Measurements from ENCODE around the gene CCDC107. TPM values are rescaled to one million over a fixed set of nuclear protein-coding genes. Genes with fewer than 3 reads are reported as not detected.

Gene CCDC107
- total and polyA plus RNA-seq, 8 donors: 9.2 to 25.6 (median 11.6) TPM

- DNase-seq: peak in 1 of 4 donors; percentile 19
- no peaks in the 10 kb centered on the region for H3K9me3 ChIP-seq
- no peak overlapping the region for H3K4me3 ChIP-seq
- ATAC-seq: no peak
- no peaks in the 10 kb centered on the region for H3K27me3 ChIP-seq
- no peak for TF ChIP-seq CTCF (IDR thresholded peaks at IDR 0.05)
- H3K36me3 ChIP-seq: peaks cover 0 to 78% of the 10 kb centered on the region in 2 donors
- intact Hi-C loops (cut with DNase I): no loop called here
- H3K27ac ChIP-seq: no peak overlapping the region
- peaks cover 4 to 7% of the 10 kb centered on the region in 2 donors for H3K4me1 ChIP-seq
These were observed 40.1 kb downstream of the CCDC107 start for GRCh38 chr9:35698231-35698630.

DNA sequence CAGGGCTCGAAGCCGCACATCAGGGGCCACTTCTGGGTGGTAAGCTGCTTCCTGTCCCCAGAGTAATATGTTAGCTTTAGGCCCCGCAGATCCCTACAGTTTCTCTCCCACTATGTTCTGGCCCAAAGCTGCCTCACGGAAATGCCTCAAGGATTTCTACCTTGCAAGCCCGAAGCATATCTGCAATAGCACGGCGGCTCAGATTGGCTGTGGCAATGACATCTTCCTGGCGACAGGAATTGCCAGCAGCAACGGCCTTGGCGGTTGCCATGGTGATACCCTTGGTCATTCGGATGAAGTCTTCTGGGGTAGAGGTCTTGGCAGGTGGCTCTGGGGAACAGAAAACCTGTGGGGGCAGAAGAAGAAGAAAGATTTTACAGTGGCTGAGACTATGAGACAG, 41.9 kb downstream of the CCDC107 start:
- no peak overlapping the region for H3K4me3 ChIP-seq
- no peaks in the 10 kb centered on the region for H3K9me3 ChIP-seq
- ATAC-seq (no peak), DNase-seq (no peak)
- peak overlapping the region in 1 of 2 donors; percentile 18 for H3K27ac ChIP-seq
- intact Hi-C loops (cut with DNase I): no loop called here
- H3K36me3 ChIP-seq: peaks cover 0 to 96% of the 10 kb centered on the region in 2 donors
- TF ChIP-seq CTCF (IDR thresholded peaks at IDR 0.05): no peak
- no peaks in the 10 kb centered on the region for H3K27me3 ChIP-seq
- peaks cover 2 to 7% of the 10 kb centered on the region in 2 donors for H3K4me1 ChIP-seq

DNA sequence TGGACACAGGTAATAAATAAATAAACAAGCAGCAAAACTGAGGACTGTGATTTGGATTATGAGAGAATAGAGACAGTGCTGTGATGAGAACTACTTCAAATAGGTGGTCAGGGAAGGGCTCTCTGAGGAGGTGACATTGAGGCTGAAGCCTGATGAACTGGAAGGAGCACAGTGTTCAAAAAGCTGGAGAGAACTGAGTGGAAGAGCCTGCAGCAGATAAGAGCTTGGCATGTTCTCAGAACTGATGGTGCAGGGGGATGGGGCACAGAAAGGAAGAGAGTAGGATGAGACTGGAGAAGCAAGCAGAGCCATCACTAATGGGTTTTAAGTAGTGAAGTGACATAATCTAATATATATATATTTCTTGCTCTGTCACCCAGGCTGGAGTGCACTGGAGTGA, 42.9 kb downstream of the CCDC107 start:
- Histone ChIP-seq H3K36me3 (peaks cover 0 to 100% of the 10 kb centered on the region in 2 donors), H3K27ac (no peak overlapping the region), H3K4me1 (peaks cover 0 to 7% of the 10 kb centered on the region in 2 donors), H3K27me3 (no peaks in the 10 kb centered on the region), H3K4me3 (no peak overlapping the region), H3K9me3 (no peaks in the 10 kb centered on the region)
- intact Hi-C loops (cut with DNase I): no loop called here
- TF ChIP-seq CTCF (IDR thresholded peaks at IDR 0.05): no peak
- DNase-seq (no peak), ATAC-seq (no peak)

DNA sequence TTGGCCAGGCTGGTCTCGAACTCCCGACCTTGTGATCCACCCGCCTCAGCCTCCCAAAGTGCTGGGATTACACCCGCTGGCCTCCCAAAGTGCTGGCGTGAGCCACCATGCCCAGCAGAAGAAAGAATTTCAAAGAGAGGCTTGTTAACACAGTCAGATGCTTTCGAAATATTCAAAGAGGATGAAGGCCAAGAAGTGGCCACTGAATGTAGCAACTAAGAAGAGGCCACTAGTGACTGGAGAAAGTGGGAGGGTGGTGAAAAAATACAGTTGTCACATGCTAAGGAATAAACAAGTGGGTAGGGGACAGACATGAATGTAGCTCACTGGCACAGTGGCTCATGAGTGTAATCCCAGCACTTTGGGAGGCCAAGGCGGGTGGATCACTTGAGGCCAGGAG, 44.6 kb downstream of the CCDC107 start:
- ATAC-seq (no peak), DNase-seq (no peak)
- Histone ChIP-seq H3K9me3 (no peaks in the 10 kb centered on the region), H3K36me3 (peaks cover 0 to 100% of the 10 kb centered on the region in 2 donors), H3K4me3 (no peak overlapping the region), H3K27ac (peak overlapping the region in 1 of 2 donors; percentile 18), H3K4me1 (peaks cover 0 to under 1% of the 10 kb centered on the region in 2 donors), H3K27me3 (no peaks in the 10 kb centered on the region)
- intact Hi-C loops (cut with DNase I): no loop called here
- TF ChIP-seq CTCF (IDR thresholded peaks at IDR 0.05): no peak

- intact Hi-C loops (cut with DNase I): no loop called here
- Histone ChIP-seq H3K27ac (no peak overlapping the region), H3K9me3 (no peaks in the 10 kb centered on the region), H3K4me3 (no peak overlapping the region), H3K27me3 (no peaks in the 10 kb centered on the region), H3K4me1 (no peaks in the 10 kb centered on the region), H3K36me3 (peaks cover 0 to 100% of the 10 kb centered on the region in 2 donors)
- ATAC-seq: no peak
- DNase-seq: no peak
- no peak for TF ChIP-seq CTCF (IDR thresholded peaks at IDR 0.05)
These were observed 46.0 kb downstream of the CCDC107 start for GRCh38 chr9:35703906-35704672.

All from left lung (tissue), 10 donors.